ENCODE measurements around the gene NOB1.

DNA sequence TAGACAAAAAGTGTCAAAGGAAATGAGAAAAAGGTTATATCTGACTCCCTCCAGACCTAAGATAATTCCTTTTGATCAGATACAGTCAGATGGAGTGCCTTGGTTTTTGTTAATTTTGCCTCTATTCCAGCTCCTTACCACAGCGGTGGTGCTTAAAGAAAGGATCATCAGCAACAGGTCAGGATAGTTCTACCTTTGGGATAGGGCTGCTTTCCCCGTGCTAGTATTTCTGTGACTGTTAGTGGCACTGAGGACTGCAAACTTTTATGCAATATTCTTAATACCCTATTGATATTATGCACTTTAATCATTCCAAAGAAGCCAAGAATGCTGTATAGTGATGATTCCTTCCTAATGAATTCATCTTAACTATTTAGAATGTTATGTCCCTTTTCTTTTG, 52.9 kb downstream of the NOB1 start:
- TF ChIP-seq EZH2 (IDR thresholded peaks at IDR 0.05; ENCODE audit: insufficient read depth, poor library complexity, severe bottlenecking) (no peak), EZH2phosphoT487 (IDR thresholded peaks at IDR 0.05; ENCODE audit: insufficient read depth, low read depth) (no peak)

All from GM23248 (cell line).